Hepatocyte (in vitro differentiated cells): ENCODE measurements around the gene ALOX12B. TPM values are rescaled to one million over a fixed set of nuclear protein-coding genes. Genes with fewer than 3 reads are reported as not detected.

ENCODE experiments used
- DNase-seq: peaks from one replicate; pipeline ENCODE4 v3.0.0-alpha.2; 2016; ENCODE audit warnings: low spot score
- H2AFZ ChIP-seq: fragments of 200-600 bp; sonication (generic); 2 replicates; pipeline ENCODE4 v1.6.0; 2016; ENCODE audit warnings: antibody characterized with exemption, mild to moderate bottlenecking
- H3K27ac ChIP-seq: fragments of 200-600 bp; sonication (generic); 2 replicates; pipeline ENCODE4 v1.5.1; 2016; ENCODE audit warnings: mild to moderate bottlenecking
- H3K27me3 ChIP-seq: fragments of 200-600 bp; sonication (generic); 2 replicates; pipeline ENCODE4 v1.6.1; 2016
- H3K36me3 ChIP-seq: fragments of 200-600 bp; sonication (generic); replicated peaks from 2 replicates; pipeline ENCODE4 v1.5.1; 2016; ENCODE audit warnings: low read depth; ENCODE audit not compliant: insufficient read depth
- H3K4me1 ChIP-seq: fragments of 200-600 bp; sonication (generic); 2 replicates; pipeline ENCODE4 v1.5.1; 2016; ENCODE audit warnings: mild to moderate bottlenecking, moderate library complexity; ENCODE audit not compliant: insufficient read depth
- H3K4me2 ChIP-seq: fragments of 200-600 bp; sonication (generic); 2 replicates; pipeline ENCODE4 v1.6.0; 2016
- H3K4me3 ChIP-seq: fragments of 200-600 bp; sonication (generic); 2 replicates; pipeline ENCODE4 v1.5.1; 2016; ENCODE audit warnings: mild to moderate bottlenecking
- H3K79me2 ChIP-seq: fragments of 200-600 bp; sonication (generic); 2 replicates; pipeline ENCODE4 v1.6.0; 2017; ENCODE audit warnings: mild to moderate bottlenecking
- H3K9me2 ChIP-seq: fragments of 200-600 bp; sonication (generic); replicated peaks from 2 replicates; pipeline ENCODE4 v1.6.0; 2017; ENCODE audit warnings: mild to moderate bottlenecking; ENCODE audit not compliant: insufficient read depth
- H3K9me3 ChIP-seq: fragments of 200-600 bp; sonication (generic); 2 replicates; pipeline ENCODE4 v1.5.1; 2016; ENCODE audit warnings: low read depth, mild to moderate bottlenecking
- H4K20me1 ChIP-seq: fragments of 200-600 bp; sonication (generic); 2 replicates; pipeline ENCODE4 v1.6.0; 2016; ENCODE audit warnings: mild to moderate bottlenecking; ENCODE audit not compliant: insufficient read depth, poor library complexity, severe bottlenecking
- EZH2 ChIP-seq: fragments of 200-600 bp; sonication (generic); IDR thresholded peaks from 2 replicates; pipeline ENCODE4 v1.6.1; 2016; ENCODE audit warnings: antibody characterized with exemption, mild to moderate bottlenecking, borderline replicate concordance
- EZH2phosphoT487 ChIP-seq: fragments of 200-600 bp; sonication (generic); IDR thresholded peaks from one replicate; pipeline ENCODE4 v1.6.1; 2018; ENCODE audit warnings: antibody characterized with exemption, mild to moderate bottlenecking, low read depth, moderate library complexity; ENCODE audit not compliant: unreplicated experiment, severe bottlenecking
- WGBS: methylation state at CpG from one replicate; pipeline ENCODE4 v1.1.6; 2016; ENCODE audit warnings: low lambda C conversion rate; ENCODE audit errors: missing lambda C conversion rate; 5-methylcytosine and 5-hydroxymethylcytosine counted together
- polyA plus RNA-seq: library from polyadenylated mRNA; unstranded; fragments of >200 nt; fragmentation: Nextera tagmentation; extraction: Ambion mirVana; gene quantifications from 2 replicates; pipeline ENCODE4 v1.2.1, GENCODE V29; 2016
- total RNA-seq: library from RNA; depleted of rRNA; stranded (reverse); fragments of >200 nt; gene quantifications from 2 replicates; pipeline ENCODE4 v1.2.3, GENCODE V29; 2014
- TF ChIP-seq, protein P1 (sequence below): fragments of 200-600 bp; sonication (generic); IDR thresholded peaks from 2 replicates; pipeline ENCODE4 v1.5.1; 2016; ENCODE audit warnings: antibody characterized with exemption, mild to moderate bottlenecking; ENCODE audit not compliant: poor library complexity

ALOX12B gene
- total and polyA plus RNA-seq, 2 experiments from 2014 or later: 1.8 to 2.0 TPM

DNA sequence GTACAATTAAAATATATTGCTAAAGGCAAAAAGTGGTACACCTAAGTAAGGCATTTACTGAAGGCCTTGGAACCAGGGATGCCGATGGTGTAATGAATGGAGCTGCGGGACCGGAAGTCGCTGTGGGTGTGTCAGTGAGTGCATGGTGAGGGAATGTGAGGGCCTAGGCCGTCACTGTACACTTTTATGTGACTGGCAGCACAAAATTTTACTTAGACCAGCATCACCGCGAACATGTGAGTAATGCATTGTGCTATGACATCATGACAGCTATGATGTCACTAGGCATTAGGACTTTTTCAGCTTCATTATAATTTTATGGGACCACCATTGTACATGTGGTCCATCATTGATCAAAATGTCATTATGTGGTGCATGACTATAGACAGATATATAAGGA is 33.9 kb downstream of the ALOX12B start:
- 97% methylated on average over 7 of the region's 7 CpGs for WGBS
- no peak overlapping the region for H3K4me2 ChIP-seq
- H2AFZ ChIP-seq: no peak overlapping the region
- no peaks in the 10 kb centered on the region for H3K9me2 ChIP-seq
- no peak overlapping the region for H3K4me3 ChIP-seq
- no peaks in the 10 kb centered on the region for H3K27me3 ChIP-seq
- no peaks in the 10 kb centered on the region for H4K20me1 ChIP-seq
- H3K27ac ChIP-seq: no peak overlapping the region
- no peaks in the 10 kb centered on the region for H3K9me3 ChIP-seq
- no peak for DNase-seq
- H3K36me3 ChIP-seq: no peaks in the 10 kb centered on the region
- TF ChIP-seq EZH2 (no peak), EZH2phosphoT487 (no peak)
- TF ChIP-seq, protein P1, sequence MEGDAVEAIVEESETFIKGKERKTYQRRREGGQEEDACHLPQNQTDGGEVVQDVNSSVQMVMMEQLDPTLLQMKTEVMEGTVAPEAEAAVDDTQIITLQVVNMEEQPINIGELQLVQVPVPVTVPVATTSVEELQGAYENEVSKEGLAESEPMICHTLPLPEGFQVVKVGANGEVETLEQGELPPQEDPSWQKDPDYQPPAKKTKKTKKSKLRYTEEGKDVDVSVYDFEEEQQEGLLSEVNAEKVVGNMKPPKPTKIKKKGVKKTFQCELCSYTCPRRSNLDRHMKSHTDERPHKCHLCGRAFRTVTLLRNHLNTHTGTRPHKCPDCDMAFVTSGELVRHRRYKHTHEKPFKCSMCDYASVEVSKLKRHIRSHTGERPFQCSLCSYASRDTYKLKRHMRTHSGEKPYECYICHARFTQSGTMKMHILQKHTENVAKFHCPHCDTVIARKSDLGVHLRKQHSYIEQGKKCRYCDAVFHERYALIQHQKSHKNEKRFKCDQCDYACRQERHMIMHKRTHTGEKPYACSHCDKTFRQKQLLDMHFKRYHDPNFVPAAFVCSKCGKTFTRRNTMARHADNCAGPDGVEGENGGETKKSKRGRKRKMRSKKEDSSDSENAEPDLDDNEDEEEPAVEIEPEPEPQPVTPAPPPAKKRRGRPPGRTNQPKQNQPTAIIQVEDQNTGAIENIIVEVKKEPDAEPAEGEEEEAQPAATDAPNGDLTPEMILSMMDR: no peak
- no peaks in the 10 kb centered on the region for H3K79me2 ChIP-seq
- peaks cover 23% of the 10 kb centered on the region for H3K4me1 ChIP-seq

DNA sequence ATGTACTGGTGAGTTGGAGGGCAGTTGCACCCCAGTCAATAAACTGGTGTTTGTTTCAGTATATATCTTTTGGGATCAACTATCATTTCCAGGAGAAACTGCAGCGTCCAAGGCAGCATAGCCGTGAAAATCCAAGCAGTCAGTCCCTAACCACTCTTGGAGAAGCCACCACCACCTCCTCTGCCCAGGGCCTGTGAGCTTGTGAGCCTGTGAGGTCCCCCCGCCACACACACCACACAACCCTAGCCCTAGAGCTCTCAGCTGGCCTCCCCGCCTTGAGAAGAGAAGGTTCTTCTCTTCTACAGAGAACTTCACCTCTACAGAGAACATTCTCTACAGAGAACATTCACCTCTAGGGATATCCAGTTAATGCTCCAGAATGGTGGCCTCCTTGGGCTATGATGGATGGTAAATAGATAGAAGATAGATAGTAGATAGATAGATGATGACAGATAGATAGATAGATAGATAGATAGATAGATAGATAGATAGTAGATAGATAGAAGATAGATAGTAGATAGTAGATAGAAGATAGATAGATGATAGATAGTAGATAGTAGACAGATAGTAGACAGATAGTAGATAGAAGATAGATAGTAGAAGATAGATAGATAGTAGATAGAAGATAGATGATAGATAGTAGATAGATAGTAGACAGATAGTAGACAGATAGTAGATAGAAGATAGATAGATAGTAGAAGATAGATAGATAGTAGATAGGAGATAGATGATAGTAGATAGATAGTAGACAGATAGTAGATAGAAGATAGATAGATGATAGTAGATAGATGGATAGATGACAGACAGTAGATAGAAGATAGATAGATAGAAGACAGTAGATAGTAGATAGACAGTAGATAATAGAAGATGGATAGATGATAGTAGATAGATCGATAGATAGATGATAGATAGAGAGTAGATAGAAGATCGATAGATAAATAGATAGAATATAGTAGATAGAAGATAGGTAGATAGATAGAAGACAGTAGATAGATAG is 35.0 kb downstream of the ALOX12B start:
- no peaks in the 10 kb centered on the region for H3K27me3 ChIP-seq
- no peaks in the 10 kb centered on the region for H3K79me2 ChIP-seq
- no peak overlapping the region for H3K4me3 ChIP-seq
- H3K4me1 ChIP-seq: peaks cover 23% of the 10 kb centered on the region
- no peaks in the 10 kb centered on the region for H3K36me3 ChIP-seq
- no peaks in the 10 kb centered on the region for H3K9me2 ChIP-seq
- H3K4me2 ChIP-seq: no peak overlapping the region
- no peaks in the 10 kb centered on the region for H3K9me3 ChIP-seq
- no peak overlapping the region for H2AFZ ChIP-seq
- H4K20me1 ChIP-seq: no peaks in the 10 kb centered on the region
- no peak for DNase-seq
- no peak overlapping the region for H3K27ac ChIP-seq
- TF ChIP-seq EZH2phosphoT487 (no peak), EZH2 (no peak)
- TF ChIP-seq, protein P1: no peak
- 91% methylated on average over 6 of the region's 6 CpGs for WGBS

DNA sequence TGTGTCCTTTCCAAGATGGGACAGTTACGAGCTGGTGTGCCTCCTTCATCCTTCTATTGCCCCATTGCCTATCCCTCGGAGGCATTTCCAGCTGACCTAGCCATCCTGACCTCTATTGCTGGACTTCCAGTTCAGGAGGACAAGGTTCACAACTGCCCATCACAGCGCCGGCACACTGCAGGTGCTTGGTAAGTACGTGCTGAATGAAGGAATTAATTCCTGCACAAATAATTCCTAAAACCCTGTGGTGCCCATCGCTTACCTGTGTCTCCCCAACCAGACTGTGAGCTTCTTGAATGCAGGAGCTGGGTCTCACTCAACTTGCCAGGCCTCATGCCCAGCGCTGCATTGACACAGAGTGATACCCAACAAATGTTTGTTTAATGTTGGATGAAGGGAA is 35.7 kb downstream of the ALOX12B start:
- 83% methylated on average over 7 of the region's 7 CpGs for WGBS
- no peaks in the 10 kb centered on the region for H4K20me1 ChIP-seq
- TF ChIP-seq EZH2 (no peak), EZH2phosphoT487 (no peak)
- TF ChIP-seq, protein P1: no peak
- no peaks in the 10 kb centered on the region for H3K79me2 ChIP-seq
- no peak overlapping the region for H2AFZ ChIP-seq
- H3K36me3 ChIP-seq: no peaks in the 10 kb centered on the region
- DNase-seq: no peak
- H3K27ac ChIP-seq: no peak overlapping the region
- no peaks in the 10 kb centered on the region for H3K9me3 ChIP-seq
- H3K27me3 ChIP-seq: no peaks in the 10 kb centered on the region
- no peaks in the 10 kb centered on the region for H3K9me2 ChIP-seq
- H3K4me3 ChIP-seq: no peak overlapping the region
- peaks cover 16% of the 10 kb centered on the region for H3K4me1 ChIP-seq
- H3K4me2 ChIP-seq: no peak overlapping the region
